ENCODE measurements around the gene ZNF280D.
A peak's percentile ranks its signal among the peaks of the same experiment; 100 is the strongest.
"Not testable (repeated sequence)": the region's sequence is repeated elsewhere in the genome, so short reads cannot be mapped to it uniquely, and the experiment has no call there.

Gene ZNF280D

GRCh38 chr15:56733136-56734012 is at the start of gene ZNF280D:
Gene ZNF280D, minus strand, starts transcription at chr15:56733509. Its CDS starts 26,400 bp downstream, at chr15:56707109.
- Histone ChIP-seq H3K36me3 (ENCODE audit: control insufficient read depth, insufficient read depth, low read length) (no peaks in the 10 kb centered on the region), H2AFZ (peak within 1 kb of the TSS; percentile 88), H3K4me1 (peaks cover 7% of the 10 kb centered on the region), H3K4me3 (ENCODE audit: low read depth, low read length) (peak within 1 kb of the TSS; percentile 74), H3K27me3 (ENCODE audit: control insufficient read depth, insufficient read depth, low read length) (no peaks in the 10 kb centered on the region), H3K9ac (peak within 1 kb of the TSS; percentile 84), H3K27ac (peak within 1 kb of the TSS; percentile 92), H3K79me2 (no peaks in the 10 kb centered on the region), H3K4me2 (ENCODE audit: low read length) (peak within 1 kb of the TSS; percentile 96), H3K9me3 (ENCODE audit: control insufficient read depth, low read length) (no peaks in the 10 kb centered on the region)
- no peak for TF ChIP-seq CTCF (IDR thresholded peaks at IDR 0.05)

- H3K4me2 ChIP-seq (ENCODE audit: low read length): no peak overlapping the region
- H3K9me3 ChIP-seq (ENCODE audit: control insufficient read depth, low read length): no peaks in the 10 kb centered on the region
- no peaks in the 10 kb centered on the region for H3K79me2 ChIP-seq
- no peak overlapping the region for H3K9ac ChIP-seq
- no peak overlapping the region for H2AFZ ChIP-seq
- no peak overlapping the region for H3K4me3 ChIP-seq (ENCODE audit: low read depth, low read length)
- H3K36me3 ChIP-seq (ENCODE audit: control insufficient read depth, insufficient read depth, low read length): no peaks in the 10 kb centered on the region
- no peaks in the 10 kb centered on the region for H3K27me3 ChIP-seq (ENCODE audit: control insufficient read depth, insufficient read depth, low read length)
- H3K4me1 ChIP-seq: no peaks in the 10 kb centered on the region
- no peak overlapping the region for H3K27ac ChIP-seq
- TF ChIP-seq CTCF (IDR thresholded peaks at IDR 0.05): no peak
Measured at GRCh38 chr15:56782306-56782705, 49.0 kb upstream of the ZNF280D start.

- no peak overlapping the region for H3K9ac ChIP-seq
- no peaks in the 10 kb centered on the region for H3K79me2 ChIP-seq
- H3K9me3 ChIP-seq (ENCODE audit: control insufficient read depth, low read length): no peaks in the 10 kb centered on the region
- H3K4me1 ChIP-seq: no peaks in the 10 kb centered on the region
- no peak overlapping the region for H3K27ac ChIP-seq
- H3K4me3 ChIP-seq (ENCODE audit: low read depth, low read length): no peak overlapping the region
- no peaks in the 10 kb centered on the region for H3K27me3 ChIP-seq (ENCODE audit: control insufficient read depth, insufficient read depth, low read length)
- H2AFZ ChIP-seq: no peak overlapping the region
- H3K36me3 ChIP-seq (ENCODE audit: control insufficient read depth, insufficient read depth, low read length): no peaks in the 10 kb centered on the region
- no peak for TF ChIP-seq CTCF (IDR thresholded peaks at IDR 0.05)
- H3K4me2 ChIP-seq (ENCODE audit: low read length): no peak overlapping the region
Measured at GRCh38 chr15:56781666-56782065, 48.4 kb upstream of the ZNF280D start.

- H3K4me3 ChIP-seq (ENCODE audit: low read depth, low read length); H3K36me3 ChIP-seq (ENCODE audit: control insufficient read depth, insufficient read depth, low read length); H3K4me2 ChIP-seq (ENCODE audit: low read length); H3K79me2 ChIP-seq; H3K27ac ChIP-seq; H3K27me3 ChIP-seq (ENCODE audit: control insufficient read depth, insufficient read depth, low read length); H3K9ac ChIP-seq; H2AFZ ChIP-seq; H3K4me1 ChIP-seq; H3K9me3 ChIP-seq (ENCODE audit: control insufficient read depth, low read length): not testable (repeated sequence)
Measured at GRCh38 chr15:56780102-56780725, 46.9 kb upstream of the ZNF280D start.

- not testable (repeated sequence) for H3K36me3 ChIP-seq (ENCODE audit: control insufficient read depth, insufficient read depth, low read length); H3K9ac ChIP-seq; H3K4me1 ChIP-seq; H3K27me3 ChIP-seq (ENCODE audit: control insufficient read depth, insufficient read depth, low read length); H3K4me3 ChIP-seq (ENCODE audit: low read depth, low read length); H3K27ac ChIP-seq; H3K4me2 ChIP-seq (ENCODE audit: low read length); H3K79me2 ChIP-seq; H3K9me3 ChIP-seq (ENCODE audit: control insufficient read depth, low read length); H2AFZ ChIP-seq
Measured at GRCh38 chr15:56779449-56779848, 46.1 kb upstream of the ZNF280D start.
